IPS-18c (cell line): ENCODE results near the gene STXBP4.
"Not testable (repeated sequence)": the region's sequence is repeated elsewhere in the genome, so short reads cannot be mapped to it uniquely, and the experiment has no call there.

Source experiments
- H3K4me3 ChIP-seq: 2 replicates; pipeline ENCODE4 v1.7.0; 2013; ENCODE audit warnings: low read depth, mild to moderate bottlenecking, low read length, moderate library complexity; ENCODE audit not compliant: insufficient read depth
- H3K9me3 ChIP-seq: one replicate; pipeline ENCODE4 v1.6.1; 2013; ENCODE audit warnings: mild to moderate bottlenecking, low read length, moderate library complexity; ENCODE audit not compliant: control insufficient read depth, insufficient read depth

The STXBP4 gene

DNA sequence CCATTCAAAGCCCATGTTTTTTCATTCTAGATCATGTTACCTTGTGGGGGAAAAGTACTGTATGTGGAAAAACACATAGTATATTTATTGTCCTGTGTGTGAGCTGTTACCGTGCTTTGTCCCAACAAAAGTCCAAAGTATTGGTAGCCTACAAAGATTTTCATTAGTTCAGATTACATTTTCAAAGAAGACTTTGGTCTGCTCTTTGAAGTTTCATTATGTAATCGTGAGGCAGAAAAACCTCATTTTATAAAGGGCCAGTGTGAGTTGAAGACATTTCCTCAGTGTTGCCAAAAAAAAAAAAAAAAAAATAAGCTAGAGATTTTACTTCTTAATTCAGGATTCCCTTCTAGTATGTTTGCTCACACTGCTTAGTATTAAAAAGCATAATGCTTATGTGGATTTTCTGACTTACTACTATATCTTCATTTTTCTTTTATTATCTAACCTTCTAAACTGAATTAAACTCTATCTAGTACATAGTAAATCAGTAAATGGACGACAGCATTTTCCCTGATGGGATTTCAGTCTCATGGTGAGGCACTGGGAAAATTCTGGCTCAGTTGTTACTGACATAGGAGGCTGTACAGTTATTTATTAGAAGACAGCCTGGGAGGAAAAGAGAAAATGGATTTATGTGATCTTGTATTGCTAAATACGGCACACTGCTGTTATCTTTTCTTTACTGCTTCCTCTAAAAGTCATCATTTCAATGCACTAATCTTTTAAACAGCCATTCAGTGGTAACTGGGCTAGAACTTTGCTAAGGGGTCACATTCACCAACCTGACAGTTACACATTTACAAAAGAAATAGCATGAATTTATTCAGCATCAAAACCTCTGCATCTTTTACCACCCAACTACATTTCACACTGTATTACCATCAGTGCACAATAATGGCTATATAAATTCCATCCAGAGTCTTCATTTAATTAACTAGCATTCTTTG lies 100.6 kb downstream of the STXBP4 start:
- H3K9me3 ChIP-seq, result no peaks in the 10 kb centered on the region

DNA sequence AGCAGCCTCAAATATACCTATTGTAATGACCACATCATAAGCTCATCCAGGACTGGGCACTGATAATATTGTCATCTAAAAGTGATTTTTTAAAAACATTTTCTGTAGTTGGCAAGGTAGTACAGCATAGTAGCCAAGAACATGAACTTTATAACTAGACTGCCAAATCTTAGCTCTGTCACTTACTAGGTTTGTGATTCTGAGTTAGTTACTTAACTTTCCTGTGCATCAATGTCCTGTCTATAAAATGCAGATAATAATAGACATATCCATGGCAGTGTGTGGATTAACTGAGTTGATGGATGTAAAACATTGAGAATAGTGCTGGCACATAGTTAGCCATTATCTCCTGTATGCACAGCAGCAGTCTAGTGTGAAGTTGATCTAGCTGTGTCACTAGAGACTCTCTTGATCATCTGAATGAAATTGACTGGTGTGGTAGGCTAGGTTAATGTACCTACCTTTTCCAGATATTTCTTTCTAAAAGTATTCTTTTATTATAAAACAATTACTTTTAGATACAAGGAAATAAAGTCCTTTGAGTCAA lies 101.5 kb downstream of the STXBP4 start:
- Histone ChIP-seq H3K4me3 (no peak overlapping the region), H3K9me3 (no peaks in the 10 kb centered on the region)

More for the DNA sequence above, 100.6 kb downstream of the STXBP4 start:
- no peak overlapping the region for H3K4me3 ChIP-seq

DNA sequence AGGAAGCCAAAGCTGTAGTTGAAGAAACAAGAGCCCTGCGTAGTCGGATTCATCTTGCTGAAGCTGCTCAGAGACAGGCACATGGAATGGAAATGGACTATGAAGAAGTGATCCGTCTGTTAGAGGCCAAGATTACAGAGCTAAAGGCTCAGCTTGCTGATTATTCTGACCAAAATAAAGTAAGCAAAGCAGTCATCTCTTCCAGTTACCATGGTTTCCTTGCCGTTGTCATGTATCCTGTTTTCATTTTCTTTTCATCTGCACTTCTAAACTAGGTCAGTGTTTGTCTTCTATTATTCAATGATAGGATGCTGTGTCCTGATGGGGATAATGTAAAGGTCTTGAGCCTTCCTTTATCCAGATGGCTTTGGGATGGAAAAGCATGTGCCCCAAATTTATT lies 104.3 kb downstream of the STXBP4 start:
- no peak overlapping the region for H3K4me3 ChIP-seq
- H3K9me3 ChIP-seq, result no peaks in the 10 kb centered on the region

DNA sequence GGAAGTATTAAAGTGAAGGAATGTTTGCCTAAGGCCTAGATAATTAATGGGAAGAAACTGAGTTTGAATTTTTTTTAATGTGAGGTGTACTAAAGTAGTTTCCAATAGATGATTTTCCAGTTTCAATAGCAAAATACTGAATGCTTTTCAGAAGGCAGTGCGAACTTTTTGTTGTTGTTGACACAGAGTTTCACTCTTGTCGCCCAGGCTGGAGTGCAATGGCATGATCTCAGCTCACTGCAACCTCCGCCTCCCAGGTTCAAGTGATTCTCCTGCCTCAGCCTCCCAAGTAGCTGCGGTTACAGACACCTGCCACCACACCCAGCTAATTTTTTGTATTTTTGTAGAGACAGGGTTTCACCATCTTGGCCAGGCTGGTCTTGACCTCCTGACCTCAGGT lies 104.9 kb downstream of the STXBP4 start:
- not testable (repeated sequence) for H3K9me3 ChIP-seq, H3K4me3 ChIP-seq

DNA sequence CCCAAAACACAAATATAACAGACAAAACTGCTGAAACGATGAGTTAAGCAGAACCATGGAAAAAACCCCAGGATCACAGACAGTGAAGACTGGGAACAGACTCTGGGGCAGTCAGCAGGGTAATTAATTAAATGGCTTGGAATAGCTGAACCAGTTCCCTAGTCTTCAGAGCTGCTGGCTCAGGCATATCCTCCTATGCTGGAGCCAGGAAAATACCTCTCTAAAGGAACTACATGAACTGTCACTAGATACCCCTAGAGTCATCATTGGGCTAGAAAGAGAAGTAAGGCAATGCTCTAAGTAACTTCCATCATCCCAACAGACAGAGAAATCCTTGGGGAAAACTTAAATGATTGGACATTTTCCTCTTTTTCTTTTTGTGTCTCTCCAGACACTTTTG lies 113.0 kb downstream of the STXBP4 start:
- Histone ChIP-seq H3K9me3 (no peaks in the 10 kb centered on the region), H3K4me3 (no peak overlapping the region)

DNA sequence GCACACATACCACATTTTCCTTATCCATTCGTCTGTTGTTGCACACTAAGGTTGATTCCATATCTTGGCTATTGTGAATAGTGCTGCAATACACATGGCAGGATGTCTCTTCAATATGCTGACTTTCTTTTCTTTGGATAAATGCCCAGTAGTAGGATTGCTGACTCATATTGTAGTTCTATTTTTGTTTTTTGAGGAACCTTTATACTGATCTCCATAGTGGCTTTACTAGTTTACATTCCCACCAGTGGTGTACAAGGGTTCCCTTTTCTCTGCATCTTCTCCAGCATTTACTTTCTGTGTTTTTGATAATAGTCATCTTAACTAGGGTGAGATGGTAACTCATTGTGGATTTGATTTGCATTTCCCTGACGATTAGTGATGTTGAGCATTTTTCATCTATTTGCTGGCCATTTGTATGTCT lies 118.1 kb downstream of the STXBP4 start:
- no peak overlapping the region for H3K4me3 ChIP-seq
- no peaks in the 10 kb centered on the region for H3K9me3 ChIP-seq

DNA sequence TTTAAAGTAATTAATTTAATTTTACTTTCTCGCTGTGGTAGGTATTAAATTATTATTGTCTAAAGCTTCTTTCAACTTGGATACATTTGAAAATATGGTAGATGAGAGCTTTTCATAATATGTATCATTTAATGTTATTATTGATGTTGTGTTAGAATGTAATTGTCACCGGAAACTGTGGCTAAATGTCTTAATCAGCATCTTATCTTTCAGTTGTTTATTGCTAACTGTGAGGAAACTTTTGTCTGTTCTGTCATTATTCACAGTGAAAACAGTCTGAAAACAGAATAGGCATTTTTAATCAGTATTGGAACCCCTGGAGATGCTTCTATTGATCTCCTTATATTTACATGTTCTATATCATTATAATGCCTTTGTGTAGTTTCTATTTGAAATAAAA lies 120.7 kb downstream of the STXBP4 start:
- H3K9me3 ChIP-seq, result no peaks in the 10 kb centered on the region
- no peak overlapping the region for H3K4me3 ChIP-seq

DNA sequence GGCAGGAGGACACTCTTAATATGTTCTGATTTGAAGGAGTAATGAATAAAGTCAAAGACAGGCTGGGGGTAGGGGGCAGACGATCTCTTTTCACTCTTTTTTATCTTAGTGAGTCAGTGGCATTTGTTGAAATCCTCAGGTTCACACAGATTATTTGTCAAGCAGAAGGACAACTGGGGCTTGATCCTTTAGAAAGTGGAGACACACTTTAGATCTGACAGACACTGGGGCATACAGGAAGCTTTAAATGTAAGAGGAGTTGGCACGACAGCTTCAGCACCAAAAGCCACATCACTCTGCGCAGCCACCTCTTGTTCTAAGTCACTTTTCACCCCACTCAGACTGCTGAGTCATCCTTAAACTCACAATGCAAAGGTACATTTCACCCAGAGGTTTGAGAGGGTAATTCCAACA lies 121.5 kb downstream of the STXBP4 start:
- no peak overlapping the region for H3K4me3 ChIP-seq
- no peaks in the 10 kb centered on the region for H3K9me3 ChIP-seq

DNA sequence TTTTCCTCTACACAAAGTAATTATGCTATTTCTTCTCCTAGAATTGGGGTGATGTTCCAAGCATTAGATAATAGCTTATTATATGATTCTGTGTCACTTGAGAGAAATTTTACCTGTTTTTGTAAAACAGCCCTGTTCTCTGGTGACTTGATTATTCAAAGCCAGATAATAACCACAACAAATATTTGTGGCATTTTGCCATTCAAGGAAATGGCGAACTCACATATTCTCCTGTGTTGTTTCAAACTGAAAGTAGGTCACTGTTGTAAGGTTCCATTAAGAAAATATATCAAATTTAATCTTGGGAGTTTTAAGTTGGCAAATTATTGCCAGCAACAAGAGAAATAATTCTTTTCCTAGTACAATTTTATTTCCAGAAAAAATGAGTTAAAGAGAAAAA lies 124.8 kb downstream of the STXBP4 start:
- Histone ChIP-seq H3K9me3 (no peaks in the 10 kb centered on the region), H3K4me3 (no peak overlapping the region)

DNA sequence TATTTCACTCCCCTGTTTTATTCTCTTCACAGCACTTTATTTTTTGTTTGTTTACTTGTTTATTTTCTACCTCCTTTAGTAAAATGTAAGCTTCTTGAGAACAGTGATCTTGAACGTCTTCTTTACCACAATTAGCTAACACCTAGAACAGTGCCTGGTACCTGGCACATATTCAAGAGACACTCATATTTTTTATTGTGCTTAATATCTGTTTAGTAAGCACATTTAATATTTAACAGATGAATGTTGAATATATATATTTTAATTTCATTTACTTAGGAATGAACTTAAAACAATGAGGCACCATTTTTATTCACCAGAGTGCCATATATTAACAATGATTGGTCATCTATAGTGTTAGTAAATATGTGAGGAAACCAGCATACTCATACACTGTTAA lies 130.2 kb downstream of the STXBP4 start:
- Histone ChIP-seq H3K4me3 (no peak overlapping the region), H3K9me3 (no peaks in the 10 kb centered on the region)

DNA sequence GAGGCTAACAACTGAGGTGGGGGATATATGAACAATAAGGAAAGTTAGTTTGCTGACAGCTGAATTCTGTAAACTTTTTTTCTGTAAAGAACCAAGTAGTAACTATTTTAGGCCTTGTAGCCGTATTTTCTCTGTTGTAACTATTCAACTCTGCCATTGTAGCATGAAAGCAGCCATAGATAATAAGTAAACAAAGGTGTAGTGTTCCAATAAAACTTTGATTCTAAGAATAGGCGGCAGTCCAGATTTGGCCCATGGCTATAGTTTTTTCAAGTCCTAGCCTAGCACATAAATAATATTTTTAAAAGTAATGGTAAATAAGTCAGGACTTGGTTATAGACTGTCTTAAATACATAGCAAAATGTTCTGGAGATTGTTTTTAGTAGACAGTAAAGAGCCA lies 142.0 kb downstream of the STXBP4 start:
- H3K9me3 ChIP-seq, result no peaks in the 10 kb centered on the region

DNA sequence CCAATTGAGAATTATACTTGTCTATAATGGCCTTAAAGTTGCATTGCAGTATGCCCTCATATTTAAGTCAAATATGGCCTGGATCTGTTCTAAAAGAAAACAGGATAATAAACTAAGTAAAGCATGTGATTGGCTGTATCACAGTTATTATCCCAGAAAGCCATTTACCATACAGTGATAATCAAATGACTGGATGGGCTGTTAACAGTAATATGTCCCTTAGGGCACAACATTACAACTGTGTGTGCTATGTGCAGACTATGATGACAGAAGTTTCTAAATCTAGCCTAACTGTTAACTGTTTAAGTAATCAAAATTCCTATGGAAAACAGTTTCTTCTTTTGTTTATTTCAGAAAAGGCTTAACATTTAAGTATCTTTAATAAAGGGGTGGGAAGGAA lies 145.7 kb downstream of the STXBP4 start:
- Histone ChIP-seq H3K4me3 (no peak overlapping the region), H3K9me3 (no peaks in the 10 kb centered on the region)

More for the DNA sequence above, 142.0 kb downstream of the STXBP4 start:
- no peak overlapping the region for H3K4me3 ChIP-seq

DNA sequence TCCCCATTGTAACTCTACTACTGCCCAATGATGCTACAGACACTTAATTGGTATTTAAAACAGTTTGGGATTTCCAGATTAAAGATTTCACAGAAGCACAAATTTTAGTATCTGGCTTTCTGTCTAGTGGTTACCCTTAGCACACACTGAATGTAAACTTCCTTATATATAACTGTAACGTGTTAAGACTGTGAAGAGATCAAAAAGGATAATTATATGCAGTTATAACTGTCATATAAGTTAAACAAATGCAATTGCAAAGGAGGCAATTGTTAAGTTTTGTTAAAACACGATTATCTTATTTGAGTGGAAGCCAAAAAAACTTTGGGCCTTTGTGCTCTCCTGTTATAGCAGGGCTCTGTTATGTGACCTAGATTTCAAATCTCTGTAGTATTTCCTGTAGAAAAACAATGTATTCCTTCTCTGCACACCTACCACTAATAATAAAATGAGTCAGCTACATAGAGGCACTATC lies 147.9 kb downstream of the STXBP4 start:
- H3K9me3 ChIP-seq, result no peaks in the 10 kb centered on the region
- no peak overlapping the region for H3K4me3 ChIP-seq

DNA sequence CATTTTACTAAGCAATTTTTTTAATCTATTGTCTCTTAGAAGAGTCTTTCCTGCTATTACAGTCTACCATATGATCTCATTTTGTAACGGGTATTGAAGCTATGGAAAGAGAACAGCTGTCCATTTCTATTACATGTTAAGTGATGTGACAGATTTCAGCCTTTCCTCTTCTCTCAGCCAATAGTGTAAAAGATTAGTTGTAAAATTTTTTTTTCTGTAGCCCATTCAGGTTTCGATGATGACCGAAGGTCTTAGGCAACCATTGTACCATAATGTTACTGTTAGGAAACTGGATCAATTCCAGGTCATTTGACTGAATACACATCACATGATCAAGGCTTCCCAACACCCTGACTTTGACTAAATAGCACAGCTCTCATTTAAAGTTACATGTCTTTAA lies 148.6 kb downstream of the STXBP4 start:
- no peaks in the 10 kb centered on the region for H3K9me3 ChIP-seq
- H3K4me3 ChIP-seq, result no peak overlapping the region

DNA sequence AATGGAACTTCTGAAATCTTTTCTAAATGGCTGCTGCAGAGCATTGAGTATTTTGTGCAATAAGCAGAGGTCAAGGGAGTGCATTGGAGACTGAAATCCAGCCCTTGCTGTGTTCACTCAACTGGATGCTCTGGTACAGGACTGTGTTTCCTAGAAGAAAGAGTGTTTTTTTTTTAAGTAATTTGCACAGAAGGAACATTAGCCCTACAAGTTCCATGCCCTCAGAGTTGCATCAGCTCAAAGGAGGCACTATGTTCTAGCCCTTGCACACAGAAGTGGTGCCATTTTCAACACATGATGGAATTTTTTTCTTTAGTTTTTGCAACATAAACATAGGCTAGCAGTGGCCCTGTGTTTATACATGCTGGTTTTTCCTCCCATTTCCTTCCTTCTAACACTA lies 152.1 kb downstream of the STXBP4 start:
- H3K9me3 ChIP-seq, result no peaks in the 10 kb centered on the region
- no peak overlapping the region for H3K4me3 ChIP-seq

DNA sequence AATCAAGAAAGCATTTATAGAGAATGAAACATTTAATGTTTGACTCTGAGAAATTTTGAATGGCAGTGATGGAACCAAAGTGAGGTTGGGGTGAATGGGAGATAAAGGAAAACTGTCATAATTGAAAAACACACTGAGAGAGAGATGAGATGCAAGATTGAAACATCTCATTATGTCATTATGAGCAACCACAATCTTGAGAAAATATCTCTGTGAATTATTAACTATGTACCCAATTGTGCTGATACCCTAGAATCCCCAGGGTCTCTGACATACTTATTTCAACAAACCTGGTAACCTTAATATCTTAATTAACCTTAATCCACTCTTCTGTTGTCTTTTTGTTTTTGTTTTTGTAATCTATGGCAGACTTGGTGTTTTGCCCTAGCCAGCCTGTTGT lies 152.7 kb downstream of the STXBP4 start:
- no peaks in the 10 kb centered on the region for H3K9me3 ChIP-seq

DNA sequence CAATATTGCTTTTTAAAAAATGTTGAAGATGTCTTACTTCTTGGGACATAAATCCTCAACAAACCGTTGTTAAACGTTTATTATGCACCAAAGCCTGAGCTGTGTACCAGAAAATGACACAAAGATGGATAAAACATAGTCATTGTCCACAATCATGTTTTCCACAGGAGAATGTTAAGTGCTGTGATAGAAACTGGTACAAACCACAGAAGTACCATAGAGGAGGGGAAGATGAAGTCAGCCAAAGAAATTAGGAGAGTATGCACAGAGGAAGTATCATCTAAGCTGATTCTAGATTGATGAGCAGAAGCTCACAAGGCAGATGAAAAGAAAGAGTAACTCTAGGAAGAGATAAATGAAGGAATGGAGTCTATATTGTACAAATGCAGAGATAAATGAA lies 153.5 kb downstream of the STXBP4 start:
- no peaks in the 10 kb centered on the region for H3K9me3 ChIP-seq

More for the DNA sequence above, 152.7 kb downstream of the STXBP4 start:
- no peak overlapping the region for H3K4me3 ChIP-seq

DNA sequence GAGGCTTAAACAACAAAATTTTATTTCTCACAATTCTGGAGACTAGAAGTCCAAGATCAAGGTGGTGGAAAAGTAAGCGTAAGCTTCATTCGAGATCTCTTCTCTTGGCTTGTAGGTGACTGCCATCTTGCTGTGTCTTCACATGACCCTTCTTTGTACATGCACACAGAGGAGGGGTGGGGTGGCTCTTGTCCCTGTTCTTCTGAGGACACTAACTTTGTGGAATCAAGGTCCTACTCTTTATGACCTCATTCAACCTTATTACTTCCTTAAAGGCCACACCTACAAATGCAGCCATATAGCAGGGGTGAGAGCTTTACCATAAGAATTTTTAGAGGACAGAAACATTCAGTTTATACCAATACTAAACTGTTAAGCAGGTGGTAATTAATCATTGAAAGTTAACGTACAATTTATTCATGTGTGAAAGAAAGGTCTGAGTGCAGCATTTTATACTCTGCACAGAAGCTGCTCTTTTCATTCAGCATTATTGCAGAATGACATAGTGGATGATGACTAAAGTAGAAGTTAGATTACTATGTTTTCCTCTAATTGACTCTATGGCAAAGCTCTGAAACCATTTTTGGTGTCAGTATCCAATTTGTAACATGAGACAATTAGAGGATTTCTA lies 156.3 kb downstream of the STXBP4 start:
- Histone ChIP-seq H3K4me3 (no peak overlapping the region), H3K9me3 (no peaks in the 10 kb centered on the region)

More for the DNA sequence above, 153.5 kb downstream of the STXBP4 start:
- no peak overlapping the region for H3K4me3 ChIP-seq
